SU-DHL-6 (cell line): ENCODE data around the gene PTAR1.

Source experiments
- H2AFZ ChIP-seq: fragments of 200-600 bp; sonication (generic); 2 replicates; pipeline ENCODE4 v1.6.1; 2014; ENCODE audit warnings: low read depth, mild to moderate bottlenecking, moderate library complexity, mixed read lengths, antibody characterized with exemption, low read length; ENCODE audit not compliant: severe bottlenecking
- H3F3A ChIP-seq: fragments of 200-600 bp; shearing (Covaris generic); 2 replicates; pipeline ENCODE4 v1.6.0; 2016; ENCODE audit warnings: antibody characterized with exemption, mild to moderate bottlenecking; ENCODE audit not compliant: insufficient read depth
- H3K27ac ChIP-seq: fragments of 200-600 bp; sonication (generic); 2 replicates; pipeline ENCODE4 v1.5.1; 2016; ENCODE audit warnings: low read depth, mild to moderate bottlenecking, low read length, moderate library complexity, mixed read lengths
- H3K27me3 ChIP-seq: fragments of 200-600 bp; sonication (generic), shearing (Covaris generic); 2 replicates; pipeline ENCODE4 v1.6.0; 2014; ENCODE audit warnings: mild to moderate bottlenecking, low read length
- H3K36me3 ChIP-seq: fragments of 200-600 bp; sonication (generic); 2 replicates; pipeline ENCODE4 v1.6.1; 2014; ENCODE audit warnings: mild to moderate bottlenecking, low read length, mixed read lengths
- H3K4me2 ChIP-seq: fragments of 300-600, 200-600 bp; shearing (Covaris generic), sonication (generic); 2 replicates; pipeline ENCODE4 v1.6.0; 2014; ENCODE audit warnings: low read length, low read depth, mild to moderate bottlenecking; ENCODE audit not compliant: poor library complexity, severe bottlenecking
- H3K4me3 ChIP-seq: fragments of 200-600 bp; sonication (generic); 2 replicates; pipeline ENCODE4 v1.5.1; 2014; ENCODE audit warnings: antibody characterized with exemption, low read length, mild to moderate bottlenecking, mixed read lengths; ENCODE audit not compliant: insufficient read depth, poor library complexity, severe bottlenecking
- H3K79me2 ChIP-seq: fragments of 200-600 bp; sonication (generic); 2 replicates; pipeline ENCODE4 v1.6.1; 2014; ENCODE audit warnings: mild to moderate bottlenecking, low read length, moderate library complexity; ENCODE audit not compliant: insufficient read depth
- H3K9ac ChIP-seq: fragments of 200-600 bp; sonication (generic); 2 replicates; pipeline ENCODE4 v1.7.0; 2014; ENCODE audit warnings: mild to moderate bottlenecking, low read length
- H3K9me2 ChIP-seq: fragments of 200-600 bp; sonication (generic); replicated peaks from 2 replicates; pipeline ENCODE4 v1.6.1; 2014; ENCODE audit warnings: low read length; ENCODE audit not compliant: insufficient read depth
- H3K9me3 ChIP-seq: fragments of 200-600 bp; sonication (generic); 2 replicates; pipeline ENCODE4 v1.6.1; 2014; ENCODE audit warnings: low read length, mixed read lengths; ENCODE audit not compliant: insufficient read depth
- H4K20me1 ChIP-seq: fragments of 200-600 bp; sonication (generic); 2 replicates; pipeline ENCODE4 v1.6.1; 2014; ENCODE audit warnings: low read depth, mild to moderate bottlenecking, antibody characterized with exemption, low read length, moderate library complexity, mixed read lengths
- CTCF ChIP-seq: fragments of 200-600 bp; sonication (generic); IDR thresholded peaks from one replicate; pipeline ENCODE4 v1.5.1; 2017; ENCODE audit warnings: antibody characterized with exemption, mild to moderate bottlenecking, low read length, moderate library complexity; ENCODE audit not compliant: insufficient read depth, poor library complexity, severe bottlenecking
- EZH2phosphoT487 ChIP-seq: fragments of 200-600 bp; sonication (generic), shearing (Covaris generic); conservative IDR thresholded peaks from 2 replicates; pipeline ENCODE4 v1.6.1; 2018; ENCODE audit warnings: mild to moderate bottlenecking, antibody characterized with exemption, low read length, moderate library complexity, mixed read lengths

Gene PTAR1

GRCh38 chr9:69746859-69747560 is 12.8 kb downstream of the PTAR1 start:
- no peak overlapping the region for H3K27ac ChIP-seq
- no peak overlapping the region for H3K9ac ChIP-seq
- 0 out of 2 replicates have a peak, but pooled peaks cover 4% of the 10 kb centered on the region for H4K20me1 ChIP-seq
- H3K36me3 ChIP-seq, result peaks cover 14% of the 10 kb centered on the region
- H3K79me2 ChIP-seq, result peaks cover 93% of the 10 kb centered on the region
- H3F3A ChIP-seq, result no peaks in the 10 kb centered on the region
- no peak overlapping the region for H3K4me3 ChIP-seq
- H3K9me3 ChIP-seq, result no peaks in the 10 kb centered on the region
- no peak overlapping the region for H3K4me2 ChIP-seq
- no peaks in the 10 kb centered on the region for H3K9me2 ChIP-seq
- H3K27me3 ChIP-seq, result no peaks in the 10 kb centered on the region
- H2AFZ ChIP-seq, result no peak overlapping the region
- TF ChIP-seq EZH2phosphoT487, result no peak
- no peak for TF ChIP-seq CTCF

- no peak overlapping the region for H3K4me2 ChIP-seq
- no peak overlapping the region for H3K27ac ChIP-seq
- no peaks in the 10 kb centered on the region for H3K9me3 ChIP-seq
- H3F3A ChIP-seq, result no peaks in the 10 kb centered on the region
- H3K9me2 ChIP-seq, result no peaks in the 10 kb centered on the region
- H3K36me3 ChIP-seq, result peaks cover 17% of the 10 kb centered on the region
- H3K79me2 ChIP-seq, result peaks cover 84% of the 10 kb centered on the region
- 0 out of 2 replicates have a peak, but pooled peaks cover under 1% of the 10 kb centered on the region for H4K20me1 ChIP-seq
- H2AFZ ChIP-seq, result no peak overlapping the region
- H3K4me3 ChIP-seq, result no peak overlapping the region
- TF ChIP-seq EZH2phosphoT487, result no peak
- no peak for TF ChIP-seq CTCF
- no peaks in the 10 kb centered on the region for H3K27me3 ChIP-seq
- H3K9ac ChIP-seq, result no peak overlapping the region
These were observed 13.9 kb downstream of the PTAR1 start for GRCh38 chr9:69745716-69746437.

- H2AFZ ChIP-seq, result no peak overlapping the region
- no peaks in the 10 kb centered on the region for H3K27me3 ChIP-seq
- no peak overlapping the region for H3K9ac ChIP-seq
- no peak overlapping the region for H3K27ac ChIP-seq
- H4K20me1 ChIP-seq, result no peaks in the 10 kb centered on the region
- TF ChIP-seq CTCF (no peak), EZH2phosphoT487 (no peak)
- peaks cover 73% of the 10 kb centered on the region for H3K79me2 ChIP-seq
- no peaks in the 10 kb centered on the region for H3F3A ChIP-seq
- H3K9me2 ChIP-seq, result no peaks in the 10 kb centered on the region
- peaks cover 14% of the 10 kb centered on the region for H3K36me3 ChIP-seq
- no peak overlapping the region for H3K4me2 ChIP-seq
- no peaks in the 10 kb centered on the region for H3K9me3 ChIP-seq
- H3K4me3 ChIP-seq, result no peak overlapping the region
These were observed 15.0 kb downstream of the PTAR1 start for GRCh38 chr9:69744688-69745380.
